ENCODE results near the gene CTDSPL.
"Not testable (repeated sequence)": the region's sequence is repeated elsewhere in the genome, so short reads cannot be mapped to it uniquely, and the experiment has no call there.

Gene CTDSPL

DNA sequence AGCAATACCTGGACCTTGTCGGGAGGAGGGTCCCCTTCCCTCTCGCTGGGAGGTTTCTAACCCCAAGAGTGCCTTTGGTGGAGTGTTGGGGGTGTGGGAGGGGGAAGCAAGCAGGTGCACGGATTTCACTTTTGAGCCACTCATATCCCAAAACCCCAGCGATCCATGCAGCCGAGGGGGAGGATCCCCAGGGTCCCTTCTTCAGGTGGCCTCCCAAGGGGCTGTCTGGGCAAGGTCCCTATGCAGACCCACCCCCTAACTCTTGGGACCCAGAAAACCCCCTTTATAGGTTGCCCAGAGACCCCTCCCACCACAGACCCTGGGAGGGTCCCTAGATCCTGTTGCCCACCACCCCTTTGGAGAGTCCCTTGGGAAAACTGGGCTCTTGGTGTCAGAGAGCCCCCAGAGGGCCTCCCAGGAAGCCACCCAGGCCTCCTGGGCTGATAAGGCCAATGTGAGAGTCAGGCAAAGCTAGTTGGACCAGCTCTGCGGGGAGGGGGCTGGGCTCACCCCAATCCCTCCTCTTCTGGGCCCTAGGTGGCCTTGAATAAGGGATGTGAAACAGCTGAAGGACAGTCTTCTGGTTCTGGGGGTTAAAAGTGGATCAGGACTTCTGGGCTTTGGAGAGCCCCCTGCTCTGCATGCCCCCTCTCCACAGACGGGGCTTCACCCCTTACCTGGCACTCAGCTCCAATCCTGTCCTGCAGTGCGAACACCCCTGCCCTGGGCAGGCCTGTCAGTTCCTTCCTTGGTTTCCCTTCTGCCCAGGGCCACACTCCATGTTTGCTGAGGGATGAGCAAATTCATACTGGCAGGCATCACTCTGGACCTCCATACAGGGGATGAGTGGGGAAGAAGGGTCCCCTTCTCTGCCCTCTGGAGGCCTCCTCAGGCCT is 168.7 kb downstream of the CTDSPL start:
- H3K9me3 ChIP-seq (ENCODE audit: control insufficient read depth in 2 of 2, low read length in 2 of 2) = no peaks in the 10 kb centered on the region
- H3K4me3 ChIP-seq (ENCODE audit: low read length in 2 of 2) = peak overlapping the region; percentile 65 to 75
- peaks cover 0 to 2% of the 10 kb centered on the region in 2 donors for H3K27me3 ChIP-seq (ENCODE audit: control insufficient read depth in 2 of 2, insufficient read depth in 2 of 2, low read length in 2 of 2)
- H3K9ac ChIP-seq (ENCODE audit: low read depth in 1 of 2, low read length in 2 of 2) = peak overlapping the region; percentile 74 to 84
- no peaks in the 10 kb centered on the region for H3K36me3 ChIP-seq (ENCODE audit: control insufficient read depth in 2 of 2, insufficient read depth in 2 of 2, low read length in 2 of 2)
- peak overlapping the region; percentile 67 to 76 for H3K27ac ChIP-seq (ENCODE audit: low read depth in 2 of 2, low read length in 2 of 2)
- peaks cover 21 to 34% of the 10 kb centered on the region in 2 donors for H3K4me1 ChIP-seq (ENCODE audit: control insufficient read depth in 2 of 2, insufficient read depth in 2 of 2, low read length in 2 of 2)

DNA sequence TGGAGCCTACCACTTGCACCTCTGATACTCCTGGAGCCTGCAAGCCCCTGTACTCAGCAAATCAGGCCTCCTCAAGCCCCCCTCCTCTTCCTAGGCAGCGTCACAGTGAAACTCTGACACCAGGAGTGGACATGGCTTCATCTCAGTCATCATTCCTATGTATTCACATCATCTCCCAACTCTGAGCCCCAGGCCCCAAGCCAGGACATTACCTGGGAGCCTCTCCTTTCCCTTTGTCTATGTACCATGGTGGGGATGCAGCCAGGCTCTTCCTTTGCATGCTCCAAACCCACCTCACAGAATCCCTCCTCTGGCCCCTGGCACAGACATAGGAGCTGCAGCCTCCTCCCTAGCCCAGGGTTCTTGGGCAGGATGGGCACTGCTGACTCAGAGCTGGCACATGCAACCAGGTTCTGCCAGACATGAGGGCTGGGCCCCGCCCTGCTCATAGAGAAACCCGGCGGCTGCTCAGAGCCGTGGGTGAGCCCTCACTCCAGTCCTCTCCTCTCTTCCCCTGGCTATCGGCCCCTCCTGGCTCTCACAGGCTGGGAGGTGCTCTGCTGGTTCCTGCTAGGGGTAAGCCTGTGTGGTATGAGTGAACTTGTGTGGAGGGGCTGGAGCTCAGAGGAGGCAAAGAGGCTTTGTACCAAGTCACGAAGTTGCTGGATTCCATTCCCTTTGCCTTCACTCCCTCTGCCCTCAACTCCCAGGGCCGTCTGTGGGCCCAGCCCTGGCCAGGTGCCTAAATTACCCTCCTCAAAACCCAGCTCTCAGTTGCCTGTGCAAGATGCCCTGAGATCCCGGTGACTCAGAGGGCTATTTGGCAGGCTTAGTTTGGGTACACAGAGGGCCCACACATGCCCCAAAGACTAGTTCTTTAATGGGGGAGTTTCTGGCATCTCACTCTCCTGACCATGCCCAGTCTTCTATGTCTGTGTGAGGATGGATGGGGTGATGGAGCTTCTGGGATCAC is 169.6 kb downstream of the CTDSPL start:
- H3K27ac ChIP-seq (ENCODE audit: low read depth in 2 of 2, low read length in 2 of 2) = peak overlapping the region; percentile 65 to 66
- peaks cover 0 to 2% of the 10 kb centered on the region in 2 donors for H3K27me3 ChIP-seq (ENCODE audit: control insufficient read depth in 2 of 2, insufficient read depth in 2 of 2, low read length in 2 of 2)
- no peak overlapping the region for H3K9ac ChIP-seq (ENCODE audit: low read depth in 1 of 2, low read length in 2 of 2)
- H3K9me3 ChIP-seq (ENCODE audit: control insufficient read depth in 2 of 2, low read length in 2 of 2) = no peaks in the 10 kb centered on the region
- H3K36me3 ChIP-seq (ENCODE audit: control insufficient read depth in 2 of 2, insufficient read depth in 2 of 2, low read length in 2 of 2) = no peaks in the 10 kb centered on the region
- H3K4me3 ChIP-seq (ENCODE audit: low read length in 2 of 2) = no peak overlapping the region
- H3K4me1 ChIP-seq (ENCODE audit: control insufficient read depth in 2 of 2, insufficient read depth in 2 of 2, low read length in 2 of 2) = peaks cover 18 to 27% of the 10 kb centered on the region in 2 donors

GRCh38 chr3:38032328-38032865 is 170.7 kb downstream of the CTDSPL start:
- Histone ChIP-seq H3K9me3 (ENCODE audit: control insufficient read depth in 2 of 2, low read length in 2 of 2) (no peaks in the 10 kb centered on the region), H3K4me1 (ENCODE audit: control insufficient read depth in 2 of 2, insufficient read depth in 2 of 2, low read length in 2 of 2) (peaks cover 18 to 27% of the 10 kb centered on the region in 2 donors), H3K27me3 (ENCODE audit: control insufficient read depth in 2 of 2, insufficient read depth in 2 of 2, low read length in 2 of 2) (peaks cover 0 to 2% of the 10 kb centered on the region in 2 donors), H3K27ac (ENCODE audit: low read depth in 2 of 2, low read length in 2 of 2) (no peak overlapping the region), H3K9ac (ENCODE audit: low read depth in 1 of 2, low read length in 2 of 2) (no peak overlapping the region), H3K4me3 (ENCODE audit: low read length in 2 of 2) (no peak overlapping the region), H3K36me3 (ENCODE audit: control insufficient read depth in 2 of 2, insufficient read depth in 2 of 2, low read length in 2 of 2) (no peaks in the 10 kb centered on the region)

DNA sequence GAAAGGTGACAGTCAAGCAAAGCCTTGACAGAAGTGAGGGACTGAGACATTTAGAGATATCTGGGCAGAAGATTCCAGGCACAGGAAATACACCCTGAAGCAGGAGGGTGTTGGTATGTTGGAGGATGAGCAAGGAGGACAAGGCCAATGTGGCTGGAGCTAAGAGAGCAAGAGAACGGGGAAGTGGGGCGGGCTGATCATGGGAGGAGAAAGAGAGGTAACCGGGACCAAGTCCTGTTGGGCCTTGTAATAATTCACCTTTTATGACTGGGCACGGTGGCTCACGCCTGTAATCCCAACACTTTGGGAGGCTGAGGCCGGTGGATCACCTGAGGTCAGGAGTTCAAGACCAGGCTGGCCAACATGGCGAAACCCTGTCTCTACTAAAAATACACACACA is 171.9 kb downstream of the CTDSPL start:
- H3K4me3 ChIP-seq (ENCODE audit: low read length in 2 of 2); H3K27me3 ChIP-seq (ENCODE audit: control insufficient read depth in 2 of 2, insufficient read depth in 2 of 2, low read length in 2 of 2); H3K9ac ChIP-seq (ENCODE audit: low read depth in 1 of 2, low read length in 2 of 2); H3K36me3 ChIP-seq (ENCODE audit: control insufficient read depth in 2 of 2, insufficient read depth in 2 of 2, low read length in 2 of 2); H3K9me3 ChIP-seq (ENCODE audit: control insufficient read depth in 2 of 2, low read length in 2 of 2); H3K27ac ChIP-seq (ENCODE audit: low read depth in 2 of 2, low read length in 2 of 2): not testable (repeated sequence)
- H3K4me1 ChIP-seq (ENCODE audit: control insufficient read depth in 2 of 2, insufficient read depth in 2 of 2, low read length in 2 of 2) = peaks cover 16 to 30% of the 10 kb centered on the region in 2 donors
